GM23338 (cell line): ENCODE measurements around the gene RNF130. TPM values are rescaled to one million over a fixed set of nuclear protein-coding genes. Genes with fewer than 3 reads are reported as not detected.

Experiments used
- ATAC-seq: fragments of 200-7000 bp; cut with Tn5 transposase; 3 replicates; pipeline ENCODE4 v1.9.1; 2020
- DNase-seq: peaks from one replicate; pipeline ENCODE4 v3.0.0-alpha.2; 2015; ENCODE audit warnings: low spot score
- H2AFZ ChIP-seq: fragments of 200-600 bp; sonication (generic); 2 replicates; pipeline ENCODE4 v1.8.0; 2016; ENCODE audit warnings: antibody characterized with exemption, mild to moderate bottlenecking, moderate library complexity
- H3F3A ChIP-seq: fragments of 200-600 bp; sonication (generic); replicated peaks from 2 replicates; pipeline ENCODE4 v1.8.0; 2017; ENCODE audit warnings: antibody characterized with exemption, mixed run types, low read depth
- H3K27ac ChIP-seq: fragments of 200-600 bp; sonication (generic); 2 replicates; pipeline ENCODE4 v1.6.1; 2016; ENCODE audit warnings: low read depth
- H3K27me3 ChIP-seq: fragments of 200-600 bp; sonication (generic); 2 replicates; pipeline ENCODE4 v1.8.0; 2016; ENCODE audit warnings: mild to moderate bottlenecking, mixed run types, moderate library complexity; ENCODE audit not compliant: insufficient read depth
- H3K36me3 ChIP-seq: fragments of 200-600 bp; sonication (generic); 2 replicates; pipeline ENCODE4 v1.8.0; 2016; ENCODE audit warnings: mild to moderate bottlenecking; ENCODE audit not compliant: insufficient read depth
- H3K4me1 ChIP-seq: fragments of 200-600 bp; sonication (generic); 2 replicates; pipeline ENCODE4 v1.8.0; 2016; ENCODE audit warnings: mild to moderate bottlenecking, moderate library complexity; ENCODE audit not compliant: insufficient read depth
- H3K4me2 ChIP-seq: fragments of 200-600 bp; sonication (generic); 2 replicates; pipeline ENCODE4 v1.7.1; 2017; ENCODE audit warnings: mixed run types
- H3K4me3 ChIP-seq: fragments of 200-600 bp; sonication (generic); 2 replicates; pipeline ENCODE4 v1.6.1; 2016; ENCODE audit warnings: mixed run types
- H3K79me2 ChIP-seq: fragments of 200-600 bp; sonication (generic); replicated peaks from 2 replicates; pipeline ENCODE4 v1.8.0; 2017; ENCODE audit warnings: mild to moderate bottlenecking; ENCODE audit not compliant: insufficient read depth
- H3K9me2 ChIP-seq: fragments of 200-600 bp; sonication (generic); 2 replicates; pipeline ENCODE4 v1.8.0; 2017; ENCODE audit not compliant: insufficient read depth
- H4K20me1 ChIP-seq: fragments of 200-600 bp; sonication (generic); replicated peaks from 2 replicates; pipeline ENCODE4 v1.8.0; 2017; ENCODE audit warnings: mild to moderate bottlenecking; ENCODE audit not compliant: insufficient read depth
- H3K27ac Mint-ChIP-seq: 2 replicates; pipeline ENCODE4 v1.8.0; 2020; ENCODE audit warnings: inconsistent platforms, mild to moderate bottlenecking, moderate library complexity, mixed read lengths
- H3K27me3 Mint-ChIP-seq: 3 replicates; pipeline ENCODE4 v1.8.0; 2022; ENCODE audit warnings: low read depth, mild to moderate bottlenecking, moderate library complexity, mixed read lengths, inconsistent platforms; ENCODE audit not compliant: insufficient read depth, poor library complexity
- H3K36me3 Mint-ChIP-seq: 3 replicates; pipeline ENCODE4 v1.8.0; 2021; ENCODE audit warnings: low read depth, mild to moderate bottlenecking, inconsistent platforms, moderate library complexity, mixed read lengths
- H3K4me1 Mint-ChIP-seq: 3 replicates; pipeline ENCODE4 v1.8.0; 2020; ENCODE audit warnings: mild to moderate bottlenecking, inconsistent platforms, mixed read lengths
- H3K4me3 Mint-ChIP-seq: 3 replicates; pipeline ENCODE4 v1.8.0; 2021; ENCODE audit warnings: moderate library complexity, mild to moderate bottlenecking, inconsistent platforms, mixed read lengths
- H3K9me3 Mint-ChIP-seq: 3 replicates; pipeline ENCODE4 v1.8.0; 2020; ENCODE audit warnings: moderate library complexity, mild to moderate bottlenecking, inconsistent platforms, mixed read lengths
- EZH2 ChIP-seq: fragments of 200-600 bp; sonication (generic); IDR thresholded peaks from one replicate; pipeline ENCODE4 v1.8.0; 2017; ENCODE audit warnings: antibody characterized with exemption, mild to moderate bottlenecking, low read depth; ENCODE audit not compliant: unreplicated experiment
- EZH2phosphoT487 ChIP-seq: fragments of 200-600 bp; sonication (generic); IDR thresholded peaks from one replicate; pipeline ENCODE4 v1.8.1; 2018; ENCODE audit warnings: antibody characterized with exemption; ENCODE audit not compliant: unreplicated experiment
- JUNB ChIP-seq: IDR thresholded peaks from one replicate; pipeline ENCODE4 v1.6.1; 2016; ENCODE audit warnings: antibody characterized with exemption; ENCODE audit not compliant: unreplicated experiment
- NANOG ChIP-seq: IDR thresholded peaks from 2 replicates; pipeline ENCODE4 v1.6.1; 2016; ENCODE audit warnings: antibody characterized with exemption, borderline replicate concordance
- POLR2AphosphoS5 ChIP-seq: IDR thresholded peaks from 2 replicates; pipeline ENCODE4 v1.6.1; 2016; ENCODE audit warnings: antibody characterized with exemption, low read depth
- STAT1 ChIP-seq: IDR thresholded peaks from one replicate; pipeline ENCODE4 v1.6.1; 2016; ENCODE audit warnings: antibody characterized with exemption; ENCODE audit not compliant: unreplicated experiment
- ZNF114 ChIP-seq: fragments of 250-450 bp; sonication (Bioruptor Pico); IDR thresholded peaks from 2 replicates; pipeline ENCODE4 v1.5.0; 2020; ENCODE audit warnings: mild to moderate bottlenecking, moderate library complexity
- ZNF331 ChIP-seq: fragments of 250-450 bp; sonication (Bioruptor Pico); IDR thresholded peaks from 2 replicates; pipeline ENCODE4 v1.5.0; 2020; ENCODE audit warnings: low read depth, mild to moderate bottlenecking, moderate library complexity
- polyA plus RNA-seq: library from polyadenylated mRNA; unstranded; fragments of >200 nt; fragmentation: Nextera tagmentation; extraction: Ambion mirVana; gene quantifications from 2 replicates; pipeline ENCODE4 v1.2.1, GENCODE V29; 2016
- total RNA-seq: library from RNA; depleted of rRNA; stranded (reverse); fragments of >200 nt; shearing (Covaris generic); gene quantifications from 2 replicates; pipeline ENCODE4 v1.2.3, GENCODE V29; 2014
- TF ChIP-seq, protein P1 (sequence below), 2 experiments: fragments of 200-600 bp in 1 of 2; sonication (generic) in 1 of 2; conservative IDR thresholded peaks; 2 replicates each; pipeline versions ENCODE4 v1.5.1 to v1.6.1; 2016 to 2017; ENCODE audit warnings: antibody characterized with exemption in 2 of 2, low read depth in 2 of 2, mild to moderate bottlenecking in 2 of 2, moderate library complexity in 1 of 2
- TF ChIP-seq, protein P2 (sequence below): fragments of 250-450 bp; sonication (Bioruptor Pico); IDR thresholded peaks from 2 replicates; pipeline ENCODE4 v1.5.0; 2020; ENCODE audit warnings: mild to moderate bottlenecking, moderate library complexity

RNF130 gene
- total and polyA plus RNA-seq, 2 experiments from 2014 or later, result 60.1 to 97.3 TPM

DNA sequence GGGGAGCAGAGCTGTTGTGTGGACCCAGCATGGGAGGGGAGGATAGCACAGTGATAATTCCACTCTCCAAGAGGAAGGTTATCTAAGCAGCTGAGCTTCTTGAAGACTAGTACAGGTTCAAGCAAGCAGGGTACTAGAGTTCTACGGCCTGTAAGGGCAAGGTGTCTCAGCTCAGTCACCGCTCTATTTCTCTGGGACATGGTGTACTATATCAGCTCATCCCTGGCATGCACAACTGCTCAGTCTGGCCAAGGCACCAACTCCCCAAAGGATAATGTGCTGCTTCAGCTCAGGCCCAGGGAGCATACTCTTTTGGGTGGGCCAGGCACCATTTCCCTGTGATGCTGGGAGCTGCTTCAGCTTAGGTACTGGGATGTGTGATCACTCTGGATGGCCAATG, 69.8 kb downstream of the RNF130 start:
- no peaks in the 10 kb centered on the region for H3K4me1 ChIP-seq
- H3K4me3 Mint-ChIP-seq, result no peak overlapping the region
- H3K79me2 ChIP-seq, result peaks cover 19% of the 10 kb centered on the region
- H3F3A ChIP-seq, result no peaks in the 10 kb centered on the region
- no peaks in the 10 kb centered on the region for H3K36me3 ChIP-seq
- peaks cover 22% of the 10 kb centered on the region; the same call in 2 of the 3 replicates for H3K36me3 Mint-ChIP-seq
- no peaks in the 10 kb centered on the region for H3K27me3 ChIP-seq
- H4K20me1 ChIP-seq, result 0 out of 2 replicates have a peak, but pooled peaks cover 4% of the 10 kb centered on the region
- H3K27me3 Mint-ChIP-seq, result no peaks in the 10 kb centered on the region
- no peak overlapping the region for H3K4me3 ChIP-seq
- ATAC-seq (no peak), DNase-seq (no peak)
- TF ChIP-seq NANOG (no peak), POLR2AphosphoS5 (no peak), STAT1 (no peak), ZNF114 (CRISPR knock-in tag) (no peak), ZNF331 (no peak), JUNB (no peak), EZH2phosphoT487 (no peak), EZH2 (no peak)
- TF ChIP-seq, protein P1, sequence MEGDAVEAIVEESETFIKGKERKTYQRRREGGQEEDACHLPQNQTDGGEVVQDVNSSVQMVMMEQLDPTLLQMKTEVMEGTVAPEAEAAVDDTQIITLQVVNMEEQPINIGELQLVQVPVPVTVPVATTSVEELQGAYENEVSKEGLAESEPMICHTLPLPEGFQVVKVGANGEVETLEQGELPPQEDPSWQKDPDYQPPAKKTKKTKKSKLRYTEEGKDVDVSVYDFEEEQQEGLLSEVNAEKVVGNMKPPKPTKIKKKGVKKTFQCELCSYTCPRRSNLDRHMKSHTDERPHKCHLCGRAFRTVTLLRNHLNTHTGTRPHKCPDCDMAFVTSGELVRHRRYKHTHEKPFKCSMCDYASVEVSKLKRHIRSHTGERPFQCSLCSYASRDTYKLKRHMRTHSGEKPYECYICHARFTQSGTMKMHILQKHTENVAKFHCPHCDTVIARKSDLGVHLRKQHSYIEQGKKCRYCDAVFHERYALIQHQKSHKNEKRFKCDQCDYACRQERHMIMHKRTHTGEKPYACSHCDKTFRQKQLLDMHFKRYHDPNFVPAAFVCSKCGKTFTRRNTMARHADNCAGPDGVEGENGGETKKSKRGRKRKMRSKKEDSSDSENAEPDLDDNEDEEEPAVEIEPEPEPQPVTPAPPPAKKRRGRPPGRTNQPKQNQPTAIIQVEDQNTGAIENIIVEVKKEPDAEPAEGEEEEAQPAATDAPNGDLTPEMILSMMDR (conservative IDR thresholded peaks at IDR 0.05; ENCODE audit: low read depth in 2 of 2), result no peak
- TF ChIP-seq, protein P2, sequence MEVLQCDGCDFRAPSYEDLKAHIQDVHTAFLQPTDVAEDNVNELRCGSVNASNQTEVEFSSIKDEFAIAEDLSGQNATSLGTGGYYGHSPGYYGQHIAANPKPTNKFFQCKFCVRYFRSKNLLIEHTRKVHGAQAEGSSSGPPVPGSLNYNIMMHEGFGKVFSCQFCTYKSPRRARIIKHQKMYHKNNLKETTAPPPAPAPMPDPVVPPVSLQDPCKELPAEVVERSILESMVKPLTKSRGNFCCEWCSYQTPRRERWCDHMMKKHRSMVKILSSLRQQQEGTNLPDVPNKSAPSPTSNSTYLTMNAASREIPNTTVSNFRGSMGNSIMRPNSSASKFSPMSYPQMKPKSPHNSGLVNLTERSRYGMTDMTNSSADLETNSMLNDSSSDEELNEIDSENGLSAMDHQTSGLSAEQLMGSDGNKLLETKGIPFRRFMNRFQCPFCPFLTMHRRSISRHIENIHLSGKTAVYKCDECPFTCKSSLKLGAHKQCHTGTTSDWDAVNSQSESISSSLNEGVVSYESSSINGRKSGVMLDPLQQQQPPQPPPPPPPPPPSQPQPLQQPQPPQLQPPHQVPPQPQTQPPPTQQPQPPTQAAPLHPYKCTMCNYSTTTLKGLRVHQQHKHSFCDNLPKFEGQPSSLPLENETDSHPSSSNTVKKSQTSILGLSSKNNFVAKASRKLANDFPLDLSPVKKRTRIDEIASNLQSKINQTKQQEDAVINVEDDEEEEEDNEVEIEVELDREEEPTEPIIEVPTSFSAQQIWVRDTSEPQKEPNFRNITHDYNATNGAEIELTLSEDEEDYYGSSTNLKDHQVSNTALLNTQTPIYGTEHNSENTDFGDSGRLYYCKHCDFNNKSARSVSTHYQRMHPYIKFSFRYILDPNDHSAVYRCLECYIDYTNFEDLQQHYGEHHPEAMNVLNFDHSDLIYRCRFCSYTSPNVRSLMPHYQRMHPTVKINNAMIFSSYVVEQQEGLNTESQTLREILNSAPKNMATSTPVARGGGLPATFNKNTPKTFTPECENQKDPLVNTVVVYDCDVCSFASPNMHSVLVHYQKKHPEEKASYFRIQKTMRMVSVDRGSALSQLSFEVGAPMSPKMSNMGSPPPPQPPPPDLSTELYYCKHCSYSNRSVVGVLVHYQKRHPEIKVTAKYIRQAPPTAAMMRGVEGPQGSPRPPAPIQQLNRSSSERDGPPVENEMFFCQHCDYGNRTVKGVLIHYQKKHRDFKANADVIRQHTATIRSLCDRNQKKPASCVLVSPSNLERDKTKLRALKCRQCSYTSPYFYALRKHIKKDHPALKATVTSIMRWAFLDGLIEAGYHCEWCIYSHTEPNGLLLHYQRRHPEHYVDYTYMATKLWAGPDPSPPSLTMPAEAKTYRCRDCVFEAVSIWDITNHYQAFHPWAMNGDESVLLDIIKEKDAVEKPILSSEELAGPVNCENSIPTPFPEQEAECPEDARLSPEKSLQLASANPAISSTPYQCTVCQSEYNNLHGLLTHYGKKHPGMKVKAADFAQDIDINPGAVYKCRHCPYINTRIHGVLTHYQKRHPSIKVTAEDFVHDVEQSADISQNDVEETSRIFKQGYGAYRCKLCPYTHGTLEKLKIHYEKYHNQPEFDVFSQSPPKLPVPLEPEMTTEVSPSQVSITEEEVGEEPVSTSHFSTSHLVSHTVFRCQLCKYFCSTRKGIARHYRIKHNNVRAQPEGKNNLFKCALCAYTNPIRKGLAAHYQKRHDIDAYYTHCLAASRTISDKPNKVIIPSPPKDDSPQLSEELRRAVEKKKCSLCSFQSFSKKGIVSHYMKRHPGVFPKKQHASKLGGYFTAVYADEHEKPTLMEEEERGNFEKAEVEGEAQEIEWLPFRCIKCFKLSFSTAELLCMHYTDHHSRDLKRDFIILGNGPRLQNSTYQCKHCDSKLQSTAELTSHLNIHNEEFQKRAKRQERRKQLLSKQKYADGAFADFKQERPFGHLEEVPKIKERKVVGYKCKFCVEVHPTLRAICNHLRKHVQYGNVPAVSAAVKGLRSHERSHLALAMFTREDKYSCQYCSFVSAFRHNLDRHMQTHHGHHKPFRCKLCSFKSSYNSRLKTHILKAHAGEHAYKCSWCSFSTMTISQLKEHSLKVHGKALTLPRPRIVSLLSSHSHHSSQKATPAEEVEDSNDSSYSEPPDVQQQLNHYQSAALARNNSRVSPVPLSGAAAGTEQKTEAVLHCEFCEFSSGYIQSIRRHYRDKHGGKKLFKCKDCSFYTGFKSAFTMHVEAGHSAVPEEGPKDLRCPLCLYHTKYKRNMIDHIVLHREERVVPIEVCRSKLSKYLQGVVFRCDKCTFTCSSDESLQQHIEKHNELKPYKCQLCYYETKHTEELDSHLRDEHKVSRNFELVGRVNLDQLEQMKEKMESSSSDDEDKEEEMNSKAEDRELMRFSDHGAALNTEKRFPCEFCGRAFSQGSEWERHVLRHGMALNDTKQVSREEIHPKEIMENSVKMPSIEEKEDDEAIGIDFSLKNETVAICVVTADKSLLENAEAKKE (CRISPR knock-in tag), result no peak
- H2AFZ ChIP-seq, result no peak overlapping the region
- H3K27ac Mint-ChIP-seq, result no peak overlapping the region
- H3K9me2 ChIP-seq, result 0 out of 2 replicates have a peak, but pooled peaks cover 2% of the 10 kb centered on the region
- H3K4me2 ChIP-seq, result no peak overlapping the region
- no peak overlapping the region for H3K27ac ChIP-seq
- peaks cover 8% of the 10 kb centered on the region; the same call in 2 of the 3 replicates for H3K9me3 Mint-ChIP-seq
- H3K4me1 Mint-ChIP-seq, result no peaks in the 10 kb centered on the region
